K562 (cell line): ENCODE results near the gene TAF3. TPM values are rescaled to one million over a fixed set of nuclear protein-coding genes. Genes with fewer than 3 reads are reported as not detected.
A peak's percentile ranks its signal among the peaks of the same experiment; 100 is the strongest.

Experiments used
- ATAC-seq: fragments of 200-7000 bp; cut with Tn5 transposase; 3 replicates; pipeline ENCODE4 v1.9.1; 2020; ENCODE audit warnings: moderate library complexity
- BruUV-seq: library from RNA; stranded (reverse); fragments of 400-500 nt; replicated peaks from 2 replicates; lab custom pipeline; 2021; lab: Mats Ljungman, UMichigan
- CTCF ChIA-PET: fragments of 300-600 bp; formaldehyde crosslinking; extraction: SDS; loops from one replicate; lab custom pipeline; 2021; ENCODE audit warnings: low intra/inter-chr PET ratio; lab: Yijun Ruan, JAX
- POLR2A ChIA-PET: fragments of 300-600, 350-650 bp; sonication (Branson Sonifier 250); formaldehyde crosslinking; extraction: SDS; loops from one replicate; lab custom pipeline; 2021; ENCODE audit warnings: antibody characterized with exemption, inconsistent platforms; lab: Yijun Ruan, JAX
- DNase-seq, 4 experiments: peaks; one replicate each; pipeline versions ENCODE4 v3.0.0 to v3.0.0-alpha.2; 2011 to 2018; ENCODE audit warnings: low spot score in 3 of 4, mixed read lengths in 3 of 4; ENCODE audit errors: extremely low read depth in 1 of 4
- FAIRE-seq: peaks from 2 replicates; lab custom pipeline; 2011; peaks lifted over from hg19 to GRCh38; lab: Jason Lieb, UNC
- H2AFZ ChIP-seq: 2 replicates; pipeline ENCODE4 v1.6.0; 2011; ENCODE audit warnings: low read depth, low read length, control low read depth, inconsistent platforms
- H3K27ac ChIP-seq: fragments of 200-600 bp; 3 replicates; pipeline ENCODE4 v1.8.0; 2011; ENCODE audit warnings: low read depth, mild to moderate bottlenecking, control low read depth, inconsistent platforms, low read length, moderate library complexity, mixed read lengths; ENCODE audit errors: extremely low read depth
- H3K27me3 ChIP-seq, 2 experiments: fragments of 300-600 bp in 1 of 2; 2 replicates in 1 of 2; 3 replicates in 1 of 2; pipeline versions ENCODE4 v1.6.0 to v1.8.0; 2011; ENCODE audit warnings: inconsistent platforms in 2 of 2, low read length in 2 of 2, mild to moderate bottlenecking in 1 of 2, mixed read lengths in 1 of 2, moderate library complexity in 1 of 2; ENCODE audit not compliant: control insufficient read depth in 2 of 2, insufficient read depth in 2 of 2
- H3K36me3 ChIP-seq: fragments of 300-600 bp; 3 replicates; pipeline ENCODE4 v1.8.0; 2011; ENCODE audit warnings: mild to moderate bottlenecking, low read length, inconsistent platforms; ENCODE audit not compliant: control insufficient read depth, insufficient read depth
- H3K4me1 ChIP-seq, 2 experiments: fragments of 200-600 bp in 1 of 2; replicated peaks in 1 of 2; 2 replicates in 1 of 2; 3 replicates in 1 of 2; pipeline versions ENCODE4 v1.5.1 to v1.8.0; 2011; ENCODE audit warnings: inconsistent platforms in 2 of 2, low read length in 2 of 2, mild to moderate bottlenecking in 1 of 2, mixed read lengths in 1 of 2, moderate library complexity in 1 of 2; ENCODE audit not compliant: control insufficient read depth in 2 of 2, insufficient read depth in 2 of 2
- H3K4me2 ChIP-seq: 2 replicates; pipeline ENCODE4 v1.6.1; 2011; ENCODE audit warnings: low read length, control low read depth, inconsistent platforms, mixed read lengths; ENCODE audit not compliant: insufficient read depth
- H3K4me3 ChIP-seq: fragments of 200-600 bp; sonication (generic), shearing (Covaris generic); 2 replicates; pipeline ENCODE4 v1.5.1; 2016; ENCODE audit warnings: control low read depth, inconsistent platforms
- H3K79me2 ChIP-seq: fragments of 200-600 bp; 3 replicates; pipeline ENCODE4 v1.8.0; 2011; ENCODE audit warnings: low read length, inconsistent platforms; ENCODE audit not compliant: control insufficient read depth, insufficient read depth
- H3K9ac ChIP-seq, 2 experiments: 2 replicates each; pipeline versions ENCODE4 v1.6.0 to v1.6.1; 2011; ENCODE audit warnings: low read depth in 2 of 2, low read length in 2 of 2, control low read depth in 1 of 2, inconsistent platforms in 1 of 2, mild to moderate bottlenecking in 1 of 2, mixed read lengths in 1 of 2; ENCODE audit not compliant: insufficient read depth in 1 of 2
- H3K9me1 ChIP-seq: one replicate; pipeline ENCODE4 v1.6.0; 2011; ENCODE audit warnings: inconsistent platforms, mild to moderate bottlenecking, low read length, moderate library complexity; ENCODE audit not compliant: control insufficient read depth, insufficient read depth
- H3K9me3 ChIP-seq: replicated peaks from 2 replicates; pipeline ENCODE4 v1.5.1; 2011; ENCODE audit warnings: low read depth, low read length, inconsistent platforms; ENCODE audit not compliant: control insufficient read depth, insufficient read depth
- H4K20me1 ChIP-seq: replicated peaks from 2 replicates; pipeline ENCODE4 v1.6.1; 2011; ENCODE audit warnings: low read length, inconsistent platforms, mixed read lengths; ENCODE audit not compliant: control insufficient read depth, insufficient read depth
- ATF6 ChIP-seq: sonication (generic); formaldehyde crosslinking; IDR thresholded peaks from 2 replicates; pipeline ENCODE4 v1.4.0; 2020; ENCODE audit warnings: mild to moderate bottlenecking, missing genetic modification reagents
- KDM2B ChIP-seq: fragments of 250-450 bp; sonication (Bioruptor Pico); IDR thresholded peaks from 2 replicates; pipeline ENCODE4 v1.8.0; 2021; ENCODE audit warnings: mild to moderate bottlenecking, moderate library complexity
- MNT ChIP-seq, 2 experiments: fragments of 450-650 bp; conservative IDR thresholded peaks; 2 replicates each; pipeline ENCODE4 v1.6.1; 2017; ENCODE audit warnings: mild to moderate bottlenecking in 2 of 2, moderate library complexity in 2 of 2
- ZNF24 ChIP-seq: fragments of 450-650 bp; IDR thresholded peaks from 2 replicates; pipeline ENCODE4 v1.6.1; 2016
- ZNF316 ChIP-seq: fragments of 450-650 bp; IDR thresholded peaks from 2 replicates; pipeline ENCODE4 v1.6.1; 2016
- ZNF76 ChIP-seq: fragments of 250-450 bp; sonication (Bioruptor Pico); IDR thresholded peaks from 2 replicates; pipeline ENCODE4 v1.4.0; 2020; ENCODE audit warnings: mild to moderate bottlenecking, moderate library complexity, borderline replicate concordance
- whole genome bisulfite sequencing: fragments of 100-300 bp; shearing (Covaris generic); methylation state at CpG from one replicate; pipeline ENCODE4 v1.1.6; 2016; ENCODE audit warnings: low coverage, mixed read lengths; ENCODE audit not compliant: insufficient coverage; ENCODE audit errors: missing lambda C conversion rate; 5-methylcytosine and 5-hydroxymethylcytosine counted together
- in situ Hi-C: fragments of 300-500 bp; cut with MboI; formaldehyde crosslinking; loops from 4 replicates; pipeline ENCODE4 v1.15.0; 2018; ENCODE audit warnings: inconsistent platforms, mixed read lengths
- intact Hi-C: fragments of 100-400 bp; cut with micrococcal nuclease; formaldehyde crosslinking; loops from 2 replicates; pipeline ENCODE4 v1.14.2; 2022
- polyA plus RNA-seq, 8 experiments: library from polyadenylated mRNA; depleted of rRNA in 4 of 8; stranded (reverse) in 5 of 8; unstranded in 3 of 8; fragments of >200 nt; fragmentation: Nextera tagmentation in 2 of 8; fragmentation: Illumina TruSeq in 1 of 8; extraction: Ambion mirVana in 2 of 8; extraction: Trizol in 1 of 8; gene quantifications; 2 replicates each; pipeline versions ENCODE4 v1.2.1 to v1.2.3, GENCODE V29; 2011 to 2014; ENCODE audit warnings: inconsistent platforms in 1 of 8, missing spikeins in 1 of 8
- total RNA-seq, 7 experiments: library from RNA; depleted of rRNA in 6 of 7; stranded (reverse); fragments of >200 nt in 6 of 7; fragmentation: Illumina TruSeq in 2 of 7; extraction: Trizol in 2 of 7; gene quantifications; 2 replicates each; pipeline versions ENCODE4 v1.2.1 to v1.2.3, GENCODE V29; 2011 to 2021; ENCODE audit warnings: low replicate concordance in 1 of 7

Gene TAF3
- total and polyA plus RNA-seq, 9 of the 15 experiments (the other 6 are each of a cell fraction or from before 2014, with no cell fraction given), result 1.5 to 9.9 (median 4.1) TPM

- no TSS peak for BruUV-seq
- POLR2A ChIA-PET, result no interaction called here
Measured at GRCh38 chr10:8017277-8017676, 199.0 kb downstream of the TAF3 start.

More at GRCh38 chr10:8017277-8017676, 199.0 kb downstream of the TAF3 start:
- no peaks in the 10 kb centered on the region for H3K79me2 ChIP-seq
- H3K27ac ChIP-seq, result no peak overlapping the region
- no peak overlapping the region for H3K9ac ChIP-seq
- no peaks in the 10 kb centered on the region for H3K9me3 ChIP-seq
- in situ Hi-C loops, result no loop called here
- H3K4me1 ChIP-seq, result no peaks in the 10 kb centered on the region
- H2AFZ ChIP-seq, result no peak overlapping the region
- FAIRE-seq (no peak), ATAC-seq (no peak), DNase-seq (no peak)
- no peaks in the 10 kb centered on the region for H3K9me1 ChIP-seq
- no peaks in the 10 kb centered on the region for H4K20me1 ChIP-seq
- no peak overlapping the region for H3K4me3 ChIP-seq
- H3K36me3 ChIP-seq, result peaks cover 15% of the 10 kb centered on the region; the same call in 1 of the 3 replicates
- 70% methylated on average over 6 of the region's 6 CpGs for WGBS
- H3K27me3 ChIP-seq, result peaks cover 0 to 3% of the 10 kb centered on the region in 2 experiments; a peak in 1 of 5 replicates
- intact Hi-C loops, result no loop called here
- CTCF ChIA-PET, result no interaction called here
- H3K4me2 ChIP-seq, result no peak overlapping the region
- TF ChIP-seq ATF6, result no peak
- no peak for TF ChIP-seq KDM2B
- no peak for TF ChIP-seq ZNF24
- no peak for TF ChIP-seq MNT (conservative IDR thresholded peaks at IDR 0.05)
- TF ChIP-seq ZNF76, result no peak
- peak; percentile 17; the same call in 1 of the 2 replicates for TF ChIP-seq ZNF316
